Upper lobe of left lung (tissue), 6 donors: ENCODE results near the gene UGT1A10. TPM values are rescaled to one million over a fixed set of nuclear protein-coding genes. Genes with fewer than 3 reads are reported as not detected.

Source experiments
- ATAC-seq, 2 donors: fragments of 200-7000 bp; cut with Tn5 transposase; one replicate each; pipeline ENCODE4 v1.9.1; 2022; ENCODE audit warnings: mild to moderate bottlenecking in 2 of 2, moderate library complexity in 2 of 2; ENCODE audit not compliant: low FRiP score in 2 of 2
- DNase-seq, 2 donors: peaks; one replicate each; pipeline ENCODE4 v3.0.0-alpha.2; 2019 to 2020
- H3K27ac ChIP-seq, 4 donors: fragments of 200-600 bp; sonication (generic); one replicate each; pipeline ENCODE4 v1.5.1; 2016 to 2019
- H3K27me3 ChIP-seq, 4 donors: fragments of 200-600 bp; sonication (generic); one replicate each; pipeline ENCODE4 v1.5.1; 2017 to 2019
- H3K36me3 ChIP-seq, 4 donors: fragments of 200-600 bp; sonication (generic); one replicate each; pipeline ENCODE4 v1.5.1; 2016 to 2019
- H3K4me1 ChIP-seq, 4 donors: fragments of 200-600 bp; sonication (generic); one replicate each; pipeline ENCODE4 v1.5.1; 2018 to 2019
- H3K4me3 ChIP-seq, 4 donors: fragments of 200-600 bp; sonication (generic); one replicate each; pipeline ENCODE4 v1.5.1; 2017 to 2019; ENCODE audit warnings: mild to moderate bottlenecking in 2 of 4, moderate library complexity in 1 of 4
- H3K9me3 ChIP-seq, 4 donors: fragments of 200-600 bp; sonication (generic); one replicate each; pipeline ENCODE4 v1.5.1; 2018 to 2019
- CTCF ChIP-seq, 6 experiments: fragments of 450-650 bp in 4 of 6; fragments of 200-600 bp in 2 of 6; sonication (generic) in 2 of 6; IDR thresholded peaks; one replicate each; pipeline ENCODE4 v1.5.1; 2016 to 2019; ENCODE audit warnings: antibody characterized with exemption in 6 of 6
- EP300 ChIP-seq, 4 donors: sonication (generic); formaldehyde crosslinking; IDR thresholded peaks; one replicate each; pipeline ENCODE4 v1.5.1; 2017; ENCODE audit warnings: antibody characterized with exemption in 4 of 4, control low read depth in 2 of 4
- POLR2A ChIP-seq, 4 donors: fragments of 450-650 bp; IDR thresholded peaks; one replicate each; pipeline ENCODE4 v1.5.1; 2016 to 2017; ENCODE audit warnings: antibody characterized with exemption in 4 of 4, mild to moderate bottlenecking in 2 of 4
- POLR2AphosphoS5 ChIP-seq, 2 donors: sonication (generic); formaldehyde crosslinking; IDR thresholded peaks; one replicate each; pipeline ENCODE4 v1.5.1; 2017; ENCODE audit warnings: antibody characterized with exemption in 2 of 2
- WGBS, 2 donors: methylation state at CpG; one replicate each; pipeline ENCODE4 v1.1.5; 2017 to 2018; 5-methylcytosine and 5-hydroxymethylcytosine counted together
- total RNA-seq, 6 donors: library from RNA; depleted of rRNA in 4 of 6; stranded (reverse); fragments of >200 nt in 4 of 6; gene quantifications; one replicate each; pipeline versions ENCODE4 v1.1.0 to v1.2.1, GENCODE V29; 2016 to 2021
- donor health status: DM: no; HTN: no; CAD: no; lungs with moderate emphysema.
- donor health status: DM: no; HTN: yes; CAD: no; lungs with severe emphysema.

UGT1A10 gene
- total RNA-seq, 6 donors from 2014 or later, result not detected

GRCh38 chr2:233811732-233812131 lies 175.5 kb downstream of the UGT1A10 start:
- Histone ChIP-seq H3K4me1 (no peaks in the 10 kb centered on the region), H3K4me3 (no peak overlapping the region), H3K36me3 (no peaks in the 10 kb centered on the region), H3K9me3 (no peaks in the 10 kb centered on the region), H3K27me3 (no peaks in the 10 kb centered on the region), H3K27ac (no peak overlapping the region)
- WGBS, 2 donors, result 84% methylated on average over 6 of the region's 8 CpGs; no CpG with 5 or more reads in 1 of the 2 donors
- peak in 1 of 2 donors; percentile 6 for DNase-seq
- TF ChIP-seq CTCF (IDR thresholded peaks at IDR 0.05) (no peak), POLR2AphosphoS5 (IDR thresholded peaks at IDR 0.05) (no peak)
- no peak for ATAC-seq

GRCh38 chr2:233813236-233814055 lies 177.2 kb downstream of the UGT1A10 start:
- no peak overlapping the region for H3K4me3 ChIP-seq
- no peaks in the 10 kb centered on the region for H3K9me3 ChIP-seq
- TF ChIP-seq CTCF (IDR thresholded peaks at IDR 0.05) (no peak), POLR2AphosphoS5 (IDR thresholded peaks at IDR 0.05) (no peak), POLR2A (IDR thresholded peaks at IDR 0.05) (no peak), EP300 (IDR thresholded peaks at IDR 0.05) (no peak)
- ATAC-seq, result no peak
- DNase-seq, result peak in 1 of 2 donors; percentile 6
- no peaks in the 10 kb centered on the region for H3K36me3 ChIP-seq
- 82 to 91% methylated on average over 3 of the region's 3 CpGs for WGBS, 2 donors
- no peaks in the 10 kb centered on the region for H3K4me1 ChIP-seq
- no peaks in the 10 kb centered on the region for H3K27me3 ChIP-seq
- H3K27ac ChIP-seq, result no peak overlapping the region

DNA sequence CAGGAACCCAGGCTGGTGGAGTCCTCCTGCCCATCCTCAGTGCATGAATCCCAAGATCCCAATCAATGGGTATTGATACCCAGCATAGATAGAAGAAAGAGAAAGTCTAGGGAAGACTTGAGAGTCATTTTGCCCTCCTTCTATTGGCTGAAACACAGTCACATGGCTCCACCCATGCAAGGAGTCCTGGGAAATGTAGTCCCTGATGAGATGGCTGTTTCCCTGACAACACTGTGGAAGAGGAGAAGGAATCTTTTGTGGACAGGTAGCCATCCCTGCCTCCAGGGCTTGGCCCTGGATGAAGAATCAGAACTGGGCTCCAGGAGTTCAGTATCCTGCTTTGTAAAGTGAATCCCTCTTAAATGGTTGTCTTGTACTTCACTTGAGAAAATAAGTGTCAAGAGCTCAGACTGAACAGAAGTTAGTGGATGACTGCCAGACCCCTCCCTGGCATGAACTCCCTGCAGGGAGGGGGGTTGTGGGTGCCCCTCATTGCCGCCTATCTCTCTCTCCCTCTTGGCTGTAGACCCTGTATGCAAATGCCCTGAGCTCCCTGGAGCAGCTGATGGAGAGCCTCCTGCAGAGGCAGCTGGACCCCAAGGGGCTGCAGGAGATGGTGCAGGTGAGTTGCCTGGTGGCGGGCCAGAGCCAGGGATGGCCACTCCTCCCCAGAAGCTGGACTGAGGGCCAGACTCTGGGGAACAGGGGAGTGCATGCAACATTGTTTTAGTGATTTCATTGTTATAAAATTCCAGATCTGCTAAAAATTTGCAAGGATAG lies 178.0 kb downstream of the UGT1A10 start:
- no peak overlapping the region for H3K4me3 ChIP-seq
- no peaks in the 10 kb centered on the region for H3K27me3 ChIP-seq
- H3K9me3 ChIP-seq, result no peaks in the 10 kb centered on the region
- 50 to 77% methylated on average over 1 to 2 of the region's 2 CpGs for WGBS, 2 donors
- ATAC-seq, result no peak
- DNase-seq, result peak in 1 of 2 donors; percentile 10
- H3K27ac ChIP-seq, result no peak overlapping the region
- no peaks in the 10 kb centered on the region for H3K36me3 ChIP-seq
- H3K4me1 ChIP-seq, result no peaks in the 10 kb centered on the region
- no peak for TF ChIP-seq EP300 (IDR thresholded peaks at IDR 0.05)
- TF ChIP-seq CTCF (IDR thresholded peaks at IDR 0.05), result no peak
- TF ChIP-seq POLR2AphosphoS5 (IDR thresholded peaks at IDR 0.05), result no peak
- no peak for TF ChIP-seq POLR2A (IDR thresholded peaks at IDR 0.05)

- Histone ChIP-seq H3K27ac (no peak overlapping the region), H3K36me3 (no peaks in the 10 kb centered on the region), H3K27me3 (no peaks in the 10 kb centered on the region), H3K9me3 (no peaks in the 10 kb centered on the region), H3K4me3 (no peak overlapping the region), H3K4me1 (no peaks in the 10 kb centered on the region)
- DNase-seq, result no peak
- ATAC-seq, result no peak
- TF ChIP-seq CTCF (IDR thresholded peaks at IDR 0.05) (no peak), EP300 (IDR thresholded peaks at IDR 0.05) (no peak), POLR2A (IDR thresholded peaks at IDR 0.05) (no peak), POLR2AphosphoS5 (IDR thresholded peaks at IDR 0.05) (no peak)
- WGBS, 2 donors, result 83 to 84% methylated on average over 6 of the region's 6 CpGs
These were observed 179.6 kb downstream of the UGT1A10 start for GRCh38 chr2:233815861-233816260.
